T-cell (primary cell): Measurements from ENCODE around the gene RABGAP1L. TPM values are rescaled to one million over a fixed set of nuclear protein-coding genes. Genes with fewer than 3 reads are reported as not detected.

ENCODE experiments used
- ATAC-seq, 4 experiments: fragments of 200-7000 bp in 3 of 4; fragments of 150-1000 bp in 1 of 4; cut with Tn5 transposase; replicated peaks in 1 of 4; 1 replicate in 3 of 4; 2 replicates in 1 of 4; pipeline ENCODE4 v1.10.0; 2021; ENCODE audit warnings: moderate library complexity in 3 of 4, mild to moderate bottlenecking in 2 of 4, moderate number of reproducible peaks in 1 of 4
- CTCF ChIA-PET, 2 donors: fragments of 300-600 bp; sonication (Branson Sonifier 250); formaldehyde crosslinking; loops; one replicate each; lab custom pipeline; 2022; ENCODE audit warnings: antibody characterized with exemption in 2 of 2; lab: Charles Lee
- POLR2A ChIA-PET, 2 donors: fragments of 300-600 bp; sonication (Branson Sonifier 250); formaldehyde crosslinking; loops; one replicate each; lab custom pipeline; 2022; ENCODE audit warnings: antibody characterized with exemption in 2 of 2; lab: Charles Lee
- DNase-seq, 35 experiments: peaks; one replicate each; pipeline versions ENCODE4 v3.0.0 to v3.0.0-alpha.2; 2013 to 2023
- H3K27ac ChIP-seq: one replicate; pipeline ENCODE4 v1.5.1; 2013; ENCODE audit warnings: low read length
- H3K27me3 ChIP-seq, 2 experiments: replicated peaks in 1 of 2; 1 replicate in 1 of 2; 2 replicates in 1 of 2; pipeline versions ENCODE4 v1.6.1 to v1.7.0; 2013; ENCODE audit warnings: low read length in 1 of 2, mixed read lengths in 1 of 2; ENCODE audit not compliant: control insufficient read depth in 2 of 2, insufficient read depth in 2 of 2; ENCODE audit errors: extremely low read depth in 1 of 2
- H3K36me3 ChIP-seq, 2 donors: 1 replicate in 1 of 2; 2 replicates in 1 of 2; pipeline versions ENCODE4 v1.6.1 to v1.7.0; 2013; ENCODE audit warnings: low read length in 1 of 2; ENCODE audit not compliant: control insufficient read depth in 2 of 2, insufficient read depth in 1 of 2; ENCODE audit errors: extremely low read depth in 1 of 2
- H3K4me1 ChIP-seq, 2 experiments: 1 replicate in 1 of 2; 2 replicates in 1 of 2; pipeline versions ENCODE4 v1.6.1 to v1.7.0; 2013; ENCODE audit warnings: low read length in 2 of 2, mixed read lengths in 1 of 2; ENCODE audit not compliant: insufficient read depth in 2 of 2, control insufficient read depth in 1 of 2; ENCODE audit errors: extremely low read depth in 1 of 2
- H3K4me3 ChIP-seq, 2 donors: 1 replicate in 1 of 2; 2 replicates in 1 of 2; pipeline versions ENCODE4 v1.5.1 to v1.7.0; 2013; ENCODE audit warnings: mild to moderate bottlenecking in 2 of 2, low read length in 1 of 2, moderate library complexity in 1 of 2; ENCODE audit not compliant: control insufficient read depth in 1 of 2; ENCODE audit errors: extremely low read depth in 1 of 2
- H3K9me3 ChIP-seq: 2 replicates; pipeline ENCODE4 v1.7.0; 2013
- H3K27ac Mint-ChIP-seq, 2 donors: one replicate each; pipeline ENCODE4 v1.8.0; 2020 to 2021; ENCODE audit warnings: mild to moderate bottlenecking in 2 of 2, mixed read lengths in 2 of 2
- H3K27me3 Mint-ChIP-seq, 2 donors: one replicate each; pipeline ENCODE4 v1.8.0; 2021 to 2022; ENCODE audit warnings: mixed read lengths in 2 of 2
- H3K36me3 Mint-ChIP-seq: one replicate; pipeline ENCODE4 v1.8.0; 2021; ENCODE audit warnings: mixed read lengths
- H3K4me1 Mint-ChIP-seq, 3 donors: one replicate each; pipeline ENCODE4 v1.8.0; 2020 to 2022; ENCODE audit warnings: mixed read lengths in 3 of 3, mild to moderate bottlenecking in 1 of 3
- H3K4me3 Mint-ChIP-seq, 3 donors: one replicate each; pipeline ENCODE4 v1.8.0; 2020 to 2022; ENCODE audit warnings: mild to moderate bottlenecking in 3 of 3, mixed read lengths in 3 of 3, moderate library complexity in 3 of 3
- H3K9me3 Mint-ChIP-seq, 3 donors: one replicate each; pipeline ENCODE4 v1.8.0; 2020 to 2022; ENCODE audit warnings: mixed read lengths in 3 of 3
- WGBS: methylation state at CpG from one replicate; pipeline ENCODE4 v1.1.5; 2013; ENCODE audit warnings: missing lambda C conversion rate; ENCODE audit not compliant: insufficient coverage; 5-methylcytosine and 5-hydroxymethylcytosine counted together
- total RNA-seq, 35 experiments: library from RNA in 6 of 35; stranded (reverse) in 6 of 35; fragments of 120-200 nt in 1 of 35; gene quantifications; one replicate each; pipeline versions ENCODE4 v1.2.1 to v1.2.4 and lab custom pipeline; 2013 to 2026

RABGAP1L gene
- total RNA-seq, 5 donors from 2014 or later (not counting 1 experiment from before 2014, with no cell fraction given): 75.0 to 108 (median 82.3) TPM

DNA sequence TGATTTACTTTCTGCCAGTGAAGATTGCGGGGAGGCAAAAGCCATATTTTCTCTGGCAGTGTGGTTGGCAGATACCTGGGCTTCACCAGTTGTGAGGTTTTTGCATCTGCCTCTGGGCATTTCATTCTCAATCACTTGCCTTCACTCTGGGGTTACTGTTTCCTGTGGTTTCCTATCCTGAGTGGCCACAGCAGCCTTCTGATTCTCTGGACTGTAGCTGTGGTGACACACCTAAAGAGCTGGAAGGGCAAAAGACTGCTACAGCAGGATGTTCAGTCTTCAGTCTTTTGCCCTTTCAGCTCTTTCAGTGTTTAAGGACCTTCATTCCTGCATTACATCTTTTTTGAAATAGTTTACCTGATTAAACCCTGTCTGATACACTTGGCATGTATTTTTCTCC is 237.9 kb downstream of the RABGAP1L start:
- no peak for ATAC-seq
- no peaks in the 10 kb centered on the region for H3K4me1 ChIP-seq
- no CpG with 5 or more reads among the region's 1 CpG for WGBS
- DNase-seq: no peak
- Mint-ChIP-seq H3K9me3 (peaks cover 0 to 8% (median 3%) of the 10 kb centered on the region in 3 donors), H3K4me1 (peaks cover 0 to 8% (median 0%) of the 10 kb centered on the region in 3 donors), H3K4me3 (no peak overlapping the region), H3K36me3 (peaks cover 54% of the 10 kb centered on the region), H3K27ac (no peak overlapping the region), H3K27me3 (no peaks in the 10 kb centered on the region)
- ChIA-PET CTCF (interaction anchor here in 1 of 2 donors (0.6 kb wide), 1 partner anchor 1003 kb away, joined by 3 read pairs; no protein-coding TSS in a partner anchor), POLR2A (no interaction called here)
- no peaks in the 10 kb centered on the region for H3K27me3 ChIP-seq
- no peaks in the 10 kb centered on the region for H3K9me3 ChIP-seq
- H3K4me3 ChIP-seq: no peak overlapping the region
- H3K27ac ChIP-seq: no peak overlapping the region
- H3K36me3 ChIP-seq: peaks cover 0 to 12% of the 10 kb centered on the region in 2 donors

DNA sequence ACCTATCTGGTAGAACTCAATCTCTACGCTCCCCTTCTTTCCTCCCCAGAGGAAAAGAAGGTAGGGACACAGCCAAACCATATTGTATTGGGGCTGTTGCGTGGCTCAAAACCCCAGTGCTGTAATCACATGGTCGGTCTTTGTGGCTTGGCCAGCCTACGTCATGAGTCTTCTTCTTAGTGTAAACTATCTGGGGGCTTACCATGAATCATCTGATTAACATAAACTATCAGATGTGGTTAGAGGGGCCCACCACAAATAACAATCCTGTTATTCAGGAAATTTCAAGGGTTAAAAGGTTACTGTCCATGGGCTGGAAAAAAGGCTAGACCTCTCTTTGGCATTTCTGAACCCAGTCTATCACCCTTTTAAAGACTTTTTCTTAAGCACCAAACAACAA is 238.9 kb downstream of the RABGAP1L start:
- H3K4me3 ChIP-seq: no peak overlapping the region
- Mint-ChIP-seq H3K27ac (no peak overlapping the region), H3K36me3 (peaks cover 52% of the 10 kb centered on the region), H3K27me3 (no peaks in the 10 kb centered on the region), H3K4me3 (no peak overlapping the region), H3K4me1 (peaks cover 0 to 8% (median 3%) of the 10 kb centered on the region in 3 donors), H3K9me3 (peaks cover 0 to 8% (median 3%) of the 10 kb centered on the region in 3 donors)
- WGBS: no CpG with 5 or more reads among the region's 4 CpGs
- CTCF ChIA-PET: no interaction called here
- POLR2A ChIA-PET: no interaction called here
- H3K27ac ChIP-seq: no peak overlapping the region
- peaks cover 0 to 12% of the 10 kb centered on the region in 2 donors for H3K36me3 ChIP-seq
- H3K4me1 ChIP-seq: no peaks in the 10 kb centered on the region
- no peaks in the 10 kb centered on the region for H3K9me3 ChIP-seq
- no peaks in the 10 kb centered on the region for H3K27me3 ChIP-seq
- ATAC-seq (no peak), DNase-seq (peak in 1 of 35 experiments; percentile 0)

DNA sequence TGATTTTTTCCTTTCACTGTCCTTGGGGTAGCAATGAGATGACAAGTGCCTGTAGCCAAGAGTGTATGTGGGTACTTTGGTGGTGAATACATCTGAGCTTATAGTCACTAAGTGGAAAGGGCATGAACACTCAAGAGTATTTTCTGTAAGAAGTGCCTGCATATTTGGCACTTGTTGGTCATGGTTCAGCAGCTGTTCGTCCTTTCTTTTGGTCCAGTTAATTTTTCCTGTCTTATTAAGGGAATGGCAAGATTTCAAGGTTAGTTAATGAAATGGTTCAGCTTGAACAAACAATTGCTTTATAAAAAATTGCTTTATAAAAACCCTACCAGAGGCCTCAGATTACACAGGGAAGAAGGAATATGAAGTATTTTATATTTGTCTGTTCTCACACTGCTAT is 239.9 kb downstream of the RABGAP1L start:
- no CpG with 5 or more reads among the region's 1 CpG for WGBS

DNA sequence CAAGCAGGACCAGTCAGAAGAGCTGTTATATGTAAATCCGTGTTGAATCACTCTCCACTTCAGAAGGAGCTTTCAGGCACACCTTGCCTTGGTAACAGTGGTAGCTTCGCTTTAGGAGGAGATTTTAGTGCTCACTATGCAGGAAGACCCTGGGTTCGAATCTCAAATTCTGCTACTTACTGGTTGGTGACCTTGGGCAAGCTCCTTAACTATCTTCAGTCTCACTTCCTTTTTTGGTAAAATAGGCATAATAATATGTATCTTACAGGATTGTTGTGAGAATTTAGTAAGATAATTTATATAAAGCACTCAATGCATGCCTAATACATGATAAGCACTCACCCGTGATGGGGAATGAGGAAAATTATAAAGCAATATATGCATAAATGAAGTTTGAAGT is 241.8 kb downstream of the RABGAP1L start:
- H3K36me3 ChIP-seq: peaks cover 0 to 7% of the 10 kb centered on the region in 2 donors
- ATAC-seq: no peak
- H3K36me3 Mint-ChIP-seq: peaks cover 51% of the 10 kb centered on the region

More for the DNA sequence above, 239.9 kb downstream of the RABGAP1L start:
- Histone ChIP-seq H3K9me3 (no peaks in the 10 kb centered on the region), H3K4me3 (no peak overlapping the region), H3K27ac (no peak overlapping the region), H3K36me3 (peaks cover 0 to 9% of the 10 kb centered on the region in 2 donors), H3K4me1 (no peaks in the 10 kb centered on the region), H3K27me3 (no peaks in the 10 kb centered on the region)
- DNase-seq (no peak), ATAC-seq (no peak)
- ChIA-PET POLR2A (no interaction called here), CTCF (no interaction called here)
- no peak overlapping the region for H3K4me3 Mint-ChIP-seq
- H3K27me3 Mint-ChIP-seq: no peaks in the 10 kb centered on the region
- H3K9me3 Mint-ChIP-seq: peaks cover 0 to 8% (median 3%) of the 10 kb centered on the region in 3 donors
- H3K27ac Mint-ChIP-seq: no peak overlapping the region
- H3K4me1 Mint-ChIP-seq: peaks cover 0 to 8% (median 7%) of the 10 kb centered on the region in 3 donors
- H3K36me3 Mint-ChIP-seq: peaks cover 50% of the 10 kb centered on the region

DNA sequence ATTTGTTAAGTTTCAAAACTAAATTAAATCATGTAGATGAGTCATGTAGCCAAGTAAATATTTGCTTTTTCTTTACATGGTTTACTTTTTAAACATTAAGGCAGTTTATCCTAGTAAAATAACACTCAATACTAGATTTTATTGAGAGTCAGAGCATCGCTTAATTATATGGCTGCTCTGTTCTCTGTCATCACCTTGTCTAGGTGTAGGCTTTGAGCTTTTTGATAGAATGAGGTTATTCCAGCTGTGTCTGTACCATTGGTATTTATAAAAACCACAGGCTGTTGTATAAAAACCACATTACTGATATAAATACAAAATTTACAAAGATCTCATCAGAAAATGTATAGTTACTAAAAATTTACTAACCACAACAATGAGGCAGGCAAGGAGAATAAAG is 245.9 kb downstream of the RABGAP1L start:
- DNase-seq: no peak
- peaks cover 0 to 17% (median 11%) of the 10 kb centered on the region in 3 donors for H3K4me1 Mint-ChIP-seq
- ChIA-PET CTCF (no interaction called here), POLR2A (no interaction called here)
- H3K27ac Mint-ChIP-seq: no peak overlapping the region
- ATAC-seq: no peak
- no peak overlapping the region for H3K4me3 ChIP-seq
- H3K4me3 Mint-ChIP-seq: no peak overlapping the region
- no peaks in the 10 kb centered on the region for H3K4me1 ChIP-seq
- no peaks in the 10 kb centered on the region for H3K9me3 ChIP-seq
- no peak overlapping the region for H3K27ac ChIP-seq
- no peaks in the 10 kb centered on the region for H3K27me3 Mint-ChIP-seq
- no peaks in the 10 kb centered on the region for H3K27me3 ChIP-seq
- peaks cover 0 to 7% of the 10 kb centered on the region in 2 donors for H3K36me3 ChIP-seq
- peaks cover 0 to 7% (median 4%) of the 10 kb centered on the region in 3 donors for H3K9me3 Mint-ChIP-seq
- WGBS: no CpG with 5 or more reads among the region's 1 CpG
- peaks cover 52% of the 10 kb centered on the region for H3K36me3 Mint-ChIP-seq

More for the DNA sequence above, 241.8 kb downstream of the RABGAP1L start:
- Histone ChIP-seq H3K4me3 (no peak overlapping the region), H3K4me1 (no peaks in the 10 kb centered on the region), H3K9me3 (no peaks in the 10 kb centered on the region), H3K27me3 (no peaks in the 10 kb centered on the region), H3K27ac (no peak overlapping the region)
- peaks cover 0 to 8% (median 3%) of the 10 kb centered on the region in 3 donors for H3K9me3 Mint-ChIP-seq
- H3K4me3 Mint-ChIP-seq: no peak overlapping the region
- no peak for DNase-seq
- H3K4me1 Mint-ChIP-seq: peaks cover 0 to 10% (median 8%) of the 10 kb centered on the region in 3 donors
- ChIA-PET POLR2A (interaction anchor here in 1 of 2 donors (0.5 kb wide), 1 partner anchor 22 kb away, joined by 5 read pairs; no protein-coding TSS in a partner anchor), CTCF (no interaction called here)
- WGBS: no CpG with 5 or more reads among the region's 4 CpGs
- H3K27me3 Mint-ChIP-seq: no peaks in the 10 kb centered on the region
- H3K27ac Mint-ChIP-seq: no peak overlapping the region

DNA sequence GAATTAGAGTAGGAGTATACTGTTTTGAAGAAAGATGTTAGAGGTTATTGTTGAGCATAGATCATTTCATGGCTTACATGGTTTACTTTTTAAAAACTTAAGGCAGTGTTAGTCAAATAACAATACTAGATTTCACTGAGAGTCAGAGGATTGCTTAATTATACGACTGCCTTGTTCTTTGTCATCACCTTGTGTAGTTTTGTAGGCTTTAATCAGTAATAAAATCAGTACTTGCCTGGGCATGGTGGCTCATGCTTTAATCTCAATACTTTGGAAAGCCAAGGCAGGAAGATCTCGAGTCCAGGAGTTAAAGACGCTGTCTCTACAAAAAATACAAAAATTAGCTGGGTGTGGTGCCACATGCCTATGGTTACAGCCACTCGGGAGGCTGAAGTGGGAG is 247.1 kb downstream of the RABGAP1L start:
- Mint-ChIP-seq H3K36me3 (peaks cover 54% of the 10 kb centered on the region), H3K9me3 (peaks cover 0 to 12% (median 8%) of the 10 kb centered on the region in 3 donors), H3K4me3 (no peak overlapping the region), H3K27me3 (no peaks in the 10 kb centered on the region), H3K4me1 (peaks cover 8 to 29% (median 21%) of the 10 kb centered on the region in 3 donors), H3K27ac (no peak overlapping the region)
- WGBS: 100% methylated on average over 2 of the region's 4 CpGs
- POLR2A ChIA-PET: no interaction called here
- CTCF ChIA-PET: no interaction called here
- Histone ChIP-seq H3K27me3 (no peaks in the 10 kb centered on the region), H3K36me3 (peaks cover 0 to 1% of the 10 kb centered on the region in 2 donors), H3K4me3 (no peak overlapping the region), H3K4me1 (no peaks in the 10 kb centered on the region), H3K27ac (no peak overlapping the region), H3K9me3 (no peaks in the 10 kb centered on the region)
- no peak for DNase-seq
- ATAC-seq: no peak
